Right kidney (tissue), 1 donor: ENCODE measurements around the gene LDLRAD1.
"Not testable (repeated sequence)": the region's sequence is repeated elsewhere in the genome, so short reads cannot be mapped to it uniquely, and the experiment has no call there.

Experiments used
- DNase-seq: peaks from one replicate; pipeline ENCODE4 v3.0.0-alpha.2; 2016

LDLRAD1 gene

DNA sequence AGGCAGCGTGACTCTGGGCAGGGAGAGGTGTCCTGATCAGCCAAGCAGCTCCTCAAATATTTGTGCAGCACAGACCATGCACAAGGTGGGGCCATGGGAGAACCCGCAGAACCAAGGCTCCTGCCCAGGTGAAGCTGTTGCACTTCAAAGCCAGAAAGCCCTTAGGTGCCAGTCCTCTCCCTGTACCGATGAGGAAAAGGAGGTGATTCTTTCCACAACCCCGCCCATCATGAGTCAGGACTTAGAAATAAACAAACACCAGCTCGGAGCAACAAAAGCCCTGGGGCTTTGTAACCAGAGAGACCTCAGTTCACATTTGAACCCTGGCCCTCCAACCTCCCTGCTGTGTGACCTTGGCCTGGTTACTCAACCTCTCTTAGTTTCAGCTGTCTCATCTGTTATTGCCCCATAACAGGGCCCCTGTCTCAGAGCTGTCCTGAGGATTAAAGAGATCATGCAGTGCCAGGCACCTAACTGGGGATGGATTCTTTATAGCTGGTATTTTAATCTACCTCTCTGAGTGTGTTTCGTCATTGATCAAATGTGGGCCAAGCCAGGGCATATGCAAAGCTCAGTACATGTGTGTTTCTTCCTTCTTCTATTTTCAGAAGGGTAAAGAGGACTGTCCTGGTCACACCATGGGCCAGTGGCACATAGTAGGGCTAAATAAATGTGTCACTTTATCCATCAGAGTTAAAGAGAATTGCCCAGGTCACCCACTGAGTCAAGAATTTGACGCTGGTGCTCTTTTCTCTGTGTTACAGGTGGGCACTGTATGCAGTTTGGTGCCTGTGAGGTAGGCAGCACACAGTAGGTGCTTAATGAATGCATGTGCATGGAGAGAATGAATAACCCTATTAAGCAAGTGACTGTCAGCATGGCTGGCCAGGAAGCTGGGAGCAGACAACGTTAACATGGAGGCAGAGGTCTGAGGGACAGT, 1.4 kb downstream of the LDLRAD1 start:
- no peak for DNase-seq

DNA sequence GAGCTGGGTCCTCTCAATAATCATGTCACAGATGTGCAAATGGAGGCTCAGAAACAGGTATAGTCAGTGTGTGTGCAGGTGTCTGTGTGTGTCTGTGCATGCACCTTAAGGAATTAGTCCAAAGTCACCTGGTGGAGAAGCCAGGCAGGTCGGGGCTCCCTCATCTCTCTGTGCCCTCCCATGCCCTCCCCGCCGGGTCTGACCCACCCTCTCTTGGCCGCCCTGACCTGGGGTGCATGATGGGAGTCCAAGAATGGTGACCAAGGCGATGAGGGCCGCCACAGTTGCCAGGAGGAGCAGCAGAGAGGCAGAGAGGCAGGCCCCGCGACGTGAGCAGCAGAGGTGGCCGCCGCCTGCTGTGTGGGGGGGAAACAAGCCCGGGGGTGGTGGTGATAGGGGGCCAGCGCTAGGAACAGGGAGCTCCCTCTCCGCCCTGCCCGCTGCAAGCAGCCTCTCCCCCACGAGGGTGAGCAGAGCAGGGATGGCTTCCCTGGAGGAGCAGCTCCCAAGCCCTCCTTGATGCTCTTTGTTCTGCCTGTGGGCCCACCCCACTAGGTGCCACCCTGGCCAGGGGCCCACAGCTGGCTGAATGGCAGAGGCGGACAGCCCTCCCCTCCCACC, 3.9 kb downstream of the LDLRAD1 start:
- DNase-seq, result no peak

DNA sequence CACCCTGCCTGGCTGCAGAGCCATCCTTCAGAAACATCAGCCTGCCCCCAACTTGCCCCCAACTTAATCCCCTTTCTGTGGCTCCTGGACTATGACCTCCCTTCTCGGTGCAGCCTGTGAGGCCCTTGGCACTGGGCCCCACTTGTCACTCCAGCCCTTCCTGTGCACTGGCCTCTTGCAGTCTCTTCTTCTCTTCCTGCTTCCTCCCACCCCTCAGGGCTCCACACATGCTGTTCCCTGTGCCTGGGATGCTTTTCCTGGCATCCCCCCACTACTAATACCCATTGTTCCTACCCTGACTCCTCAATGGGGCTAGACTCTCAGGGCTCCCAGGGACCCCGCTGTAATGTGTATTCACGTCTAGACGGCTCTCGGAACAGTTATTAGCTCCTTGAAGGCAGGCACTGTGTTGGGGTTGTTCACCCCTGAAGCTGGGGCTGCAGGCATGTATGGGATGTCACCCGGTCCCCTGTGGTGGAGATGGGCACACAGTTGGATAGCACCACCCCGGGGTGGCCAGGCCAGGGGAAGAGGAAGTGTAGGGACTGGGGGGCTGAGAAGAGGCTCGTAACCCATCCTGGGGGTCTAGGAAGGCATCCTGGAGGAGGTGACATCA, 4.5 kb downstream of the LDLRAD1 start:
- DNase-seq, result no peak

GRCh38 chr1:54012863-54013262, 5.1 kb downstream of the LDLRAD1 start:
- no peak for DNase-seq

- no peak for DNase-seq
Measured at GRCh38 chr1:54012008-54012325, 6.0 kb downstream of the LDLRAD1 start.

DNA sequence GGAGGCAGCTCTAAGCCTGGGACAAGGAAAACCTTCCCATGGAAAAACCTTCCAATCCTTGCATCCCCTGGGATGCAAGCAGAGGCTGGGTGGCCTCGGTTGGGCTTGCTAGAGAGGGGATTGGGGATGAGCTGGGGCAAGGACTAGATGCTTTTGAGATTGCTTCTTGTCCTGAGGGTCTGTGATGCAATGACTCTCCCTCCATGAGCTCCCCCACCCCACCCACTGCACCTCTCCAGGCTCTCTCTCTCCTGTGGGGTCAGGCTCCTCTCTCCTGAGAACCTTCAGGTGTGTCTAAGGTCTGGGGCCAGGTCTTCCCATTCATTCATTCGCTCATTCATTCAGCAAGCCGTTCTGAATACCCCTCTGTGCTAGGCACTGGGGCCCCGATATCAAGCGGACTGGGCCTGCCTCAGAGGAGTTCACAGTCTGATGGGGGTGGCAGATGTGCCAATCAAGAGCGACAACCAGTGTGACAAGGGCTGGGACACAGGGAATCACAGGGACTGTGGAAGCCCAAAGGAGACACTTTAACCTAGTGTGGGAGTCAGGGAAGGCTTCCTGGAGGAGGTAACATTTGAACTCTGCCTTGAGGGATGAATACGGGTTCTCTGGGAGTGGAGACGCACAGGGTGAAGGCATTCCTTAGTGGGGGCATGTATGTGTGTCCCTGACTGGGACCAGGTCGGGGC, 6.5 kb downstream of the LDLRAD1 start:
- no peak for DNase-seq

GRCh38 chr1:54010415-54011117, 7.4 kb downstream of the LDLRAD1 start:
- no peak for DNase-seq

GRCh38 chr1:54009406-54009805, 8.6 kb downstream of the LDLRAD1 start:
- DNase-seq, result no peak

DNA sequence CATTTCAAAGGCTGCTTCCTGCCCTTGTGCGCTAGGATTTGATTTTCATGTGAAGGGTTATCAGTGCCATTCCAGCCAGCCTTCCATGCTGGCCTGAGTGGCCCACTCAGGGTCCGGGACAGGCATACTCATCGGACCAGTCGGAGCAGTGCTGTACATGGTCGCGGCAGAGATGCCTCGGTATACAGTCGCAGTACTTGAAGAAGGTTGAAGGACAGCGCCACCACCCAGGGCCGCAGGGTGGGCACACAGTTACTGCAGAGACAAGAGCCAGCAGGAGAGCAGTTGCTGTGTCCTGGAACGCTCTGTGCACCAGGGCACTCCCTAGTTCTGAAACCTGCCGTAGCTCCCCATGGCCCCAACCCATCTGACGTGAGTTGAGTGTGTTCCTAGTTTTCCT, 9.1 kb downstream of the LDLRAD1 start:
- no peak for DNase-seq

DNA sequence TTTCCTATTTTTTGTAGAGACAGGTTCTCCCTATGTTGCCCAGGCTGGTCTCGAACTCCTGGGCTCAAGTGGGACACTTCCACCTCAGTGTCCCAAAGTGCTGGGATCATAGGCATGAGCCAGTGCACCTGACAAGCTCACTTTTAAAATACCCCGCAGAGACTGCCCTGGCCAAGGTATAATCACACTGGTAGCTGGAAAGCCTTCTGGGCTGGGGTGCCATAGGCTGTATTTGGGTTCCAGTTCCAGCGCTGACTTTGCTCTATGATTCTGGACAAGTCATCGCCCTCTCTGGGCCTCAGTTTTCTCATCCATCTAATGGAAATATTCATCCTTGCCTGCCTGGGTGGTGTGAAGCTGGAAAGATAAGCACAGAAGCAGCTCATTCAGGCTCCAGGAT, 10.4 kb downstream of the LDLRAD1 start:
- DNase-seq, result no peak

DNA sequence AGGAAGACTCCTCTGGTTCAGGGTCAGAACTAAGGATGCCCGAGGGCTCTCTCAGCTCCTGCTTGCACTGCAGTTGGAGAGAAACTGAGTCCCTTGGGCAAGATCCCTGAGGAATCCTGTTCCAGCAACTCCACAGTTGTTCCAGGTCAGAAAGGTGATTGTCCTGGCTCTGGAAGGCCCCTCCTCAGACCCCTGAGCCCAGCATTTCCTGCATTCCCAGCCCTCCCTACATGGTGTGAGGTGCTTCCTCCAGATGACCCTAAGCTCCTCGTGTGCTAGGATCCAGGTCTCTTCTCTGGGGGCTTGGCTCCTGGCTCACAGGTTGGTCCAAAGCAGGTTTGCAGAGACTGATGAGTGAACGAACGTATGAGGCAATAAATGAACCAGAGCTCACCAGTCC, 11.5 kb downstream of the LDLRAD1 start:
- DNase-seq, result no peak

DNA sequence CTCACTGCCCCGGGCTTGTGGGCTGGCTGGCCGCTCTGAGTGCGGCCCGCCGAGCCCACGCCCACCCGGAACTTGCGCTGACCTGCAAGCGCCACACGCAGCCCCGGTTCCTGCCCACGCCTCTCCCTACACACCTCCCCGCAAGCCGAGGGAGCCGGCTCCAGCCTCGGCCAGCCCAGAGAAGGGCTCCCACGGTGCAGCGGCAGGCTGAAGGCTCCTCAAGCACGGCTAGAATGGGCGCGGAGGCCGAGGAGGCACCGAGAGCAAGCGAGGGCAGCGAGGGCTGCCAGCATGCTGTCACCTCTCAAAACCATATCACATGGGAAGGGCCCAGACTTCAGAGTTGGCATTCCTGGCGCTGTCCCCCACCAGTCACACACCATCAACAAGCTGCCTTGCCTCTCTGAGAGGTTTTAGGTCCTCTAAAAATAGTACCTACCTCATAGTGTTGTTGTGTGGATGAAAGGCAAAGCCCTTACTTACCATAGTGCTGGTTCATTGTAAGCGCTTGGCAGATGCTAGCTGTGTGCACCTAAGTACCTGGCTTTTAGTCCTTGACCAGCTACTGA, 13.4 kb downstream of the LDLRAD1 start:
- DNase-seq, result no peak

- DNase-seq, result not testable (repeated sequence)
Measured at GRCh38 chr1:54003750-54004480, 14.1 kb downstream of the LDLRAD1 start.

DNA sequence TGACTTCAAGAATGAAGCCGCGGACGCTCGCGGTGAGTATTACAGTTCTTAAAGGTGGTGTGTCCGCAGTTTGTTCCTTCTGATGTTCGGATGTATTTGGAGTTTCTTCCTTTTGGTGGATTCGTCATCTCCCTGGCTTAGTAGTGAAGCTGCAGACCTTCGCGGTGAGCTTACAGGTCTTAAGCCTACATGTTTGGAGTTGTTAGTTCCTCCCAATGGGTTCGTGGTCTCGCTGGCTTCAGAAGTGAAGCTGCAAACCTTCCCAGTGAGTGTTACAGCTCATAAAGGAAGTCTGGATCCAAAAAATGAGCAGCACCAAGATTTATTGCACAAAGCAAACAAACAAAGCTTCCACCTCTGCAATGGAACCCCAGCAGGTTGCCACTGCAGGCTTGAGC, 14.7 kb downstream of the LDLRAD1 start:
- no peak for DNase-seq

- no peak for DNase-seq
Measured at GRCh38 chr1:54002544-54003248, 15.3 kb downstream of the LDLRAD1 start.

DNA sequence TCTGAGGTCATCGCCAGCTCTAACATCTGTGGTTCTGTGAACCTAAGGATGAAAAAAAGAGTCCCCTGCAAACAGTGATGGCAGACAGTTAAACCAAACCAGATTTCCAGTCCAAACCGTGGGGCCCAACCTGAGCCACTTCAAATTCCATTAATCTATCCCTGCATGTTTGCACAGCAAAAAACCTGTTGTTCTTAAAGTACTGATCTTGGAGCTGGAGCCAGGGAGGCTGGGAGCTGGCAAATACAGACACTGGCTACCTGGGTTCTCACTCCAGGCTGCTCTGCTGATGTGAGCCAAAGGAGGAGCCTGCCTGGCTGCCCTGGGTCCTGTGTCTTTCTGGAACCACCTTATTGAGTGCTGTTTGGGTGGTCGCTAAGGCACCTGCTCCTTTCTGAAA, 16.4 kb downstream of the LDLRAD1 start:
- no peak for DNase-seq

GRCh38 chr1:53999920-54000319, 18.1 kb downstream of the LDLRAD1 start:
- no peak for DNase-seq

- DNase-seq, result no peak
Measured at GRCh38 chr1:53998223-53998622, 19.8 kb downstream of the LDLRAD1 start.

- DNase-seq, result no peak
Measured at GRCh38 chr1:53995683-53996082, 22.3 kb downstream of the LDLRAD1 start.

DNA sequence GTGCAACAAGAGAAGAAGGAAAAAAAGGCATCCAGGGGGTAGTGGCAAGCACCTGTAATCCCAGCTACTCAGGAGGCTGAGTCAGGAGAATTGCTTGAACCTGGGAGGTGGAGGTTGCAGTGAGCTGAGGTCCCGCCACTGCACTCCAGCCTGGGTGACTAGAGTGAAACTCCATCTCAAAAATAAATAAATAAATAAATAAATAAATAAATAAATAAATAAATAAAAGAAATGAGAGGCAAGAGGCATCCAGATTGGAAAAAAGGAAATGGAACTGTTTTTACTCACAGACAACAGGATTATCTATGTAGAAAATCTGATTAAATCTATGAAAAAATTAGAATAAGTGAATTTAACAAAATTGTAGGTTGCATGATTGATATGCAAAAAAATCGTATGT, 23.5 kb downstream of the LDLRAD1 start:
- not testable (repeated sequence) for DNase-seq
